NCI-H460 (cell line): ENCODE measurements around the gene MYCN. TPM values are rescaled to one million over a fixed set of nuclear protein-coding genes. Genes with fewer than 3 reads are reported as not detected.

Experiments
- DNase-seq: peaks from one replicate; pipeline ENCODE4 v3.0.0-alpha.2; 2016; ENCODE audit warnings: low read depth; ENCODE audit errors: extremely low read depth
- total RNA-seq: library from RNA; depleted of rRNA; stranded (reverse); fragments of >200 nt; shearing (Covaris generic); gene quantifications from 2 replicates; pipeline ENCODE4 v1.2.3, GENCODE V29; 2014

The MYCN gene
- total RNA-seq, 1 experiment from 2014 or later: 0.12 TPM

DNA sequence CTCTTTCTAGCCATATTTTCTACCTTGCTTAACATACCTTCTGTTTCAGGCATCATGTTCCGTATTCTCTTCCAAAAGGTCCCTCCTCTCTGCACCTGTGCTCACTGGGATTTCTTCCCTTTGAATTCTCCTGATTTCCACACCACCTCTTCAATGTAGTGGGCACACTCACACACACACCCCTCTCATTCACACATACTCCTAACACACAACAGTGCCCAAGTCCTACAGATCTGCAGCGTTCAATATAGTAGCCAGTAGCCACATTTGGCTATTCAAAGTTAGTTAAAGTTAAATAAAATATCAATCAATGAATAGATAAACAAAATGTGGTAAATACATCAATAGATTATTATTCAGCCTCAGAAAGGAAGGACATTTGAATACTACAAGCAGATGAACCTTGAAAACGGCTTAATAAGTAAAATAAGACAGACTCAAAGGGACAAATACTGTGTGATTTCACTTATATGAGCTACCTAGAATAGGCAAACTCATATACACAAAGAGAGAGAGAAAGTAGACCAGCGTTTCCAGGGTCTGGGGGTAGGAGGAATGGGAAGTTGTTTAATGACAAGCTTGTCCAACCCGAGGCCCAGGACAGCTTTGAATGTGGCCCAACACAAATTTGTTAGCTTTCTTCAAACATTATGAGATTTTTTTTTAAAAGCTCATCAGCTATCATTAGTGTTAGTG is 34.4 kb downstream of the MYCN start:
- no peak for DNase-seq

GRCh38 chr2:15975261-15975600 is 34.9 kb downstream of the MYCN start:
- no peak for DNase-seq

DNA sequence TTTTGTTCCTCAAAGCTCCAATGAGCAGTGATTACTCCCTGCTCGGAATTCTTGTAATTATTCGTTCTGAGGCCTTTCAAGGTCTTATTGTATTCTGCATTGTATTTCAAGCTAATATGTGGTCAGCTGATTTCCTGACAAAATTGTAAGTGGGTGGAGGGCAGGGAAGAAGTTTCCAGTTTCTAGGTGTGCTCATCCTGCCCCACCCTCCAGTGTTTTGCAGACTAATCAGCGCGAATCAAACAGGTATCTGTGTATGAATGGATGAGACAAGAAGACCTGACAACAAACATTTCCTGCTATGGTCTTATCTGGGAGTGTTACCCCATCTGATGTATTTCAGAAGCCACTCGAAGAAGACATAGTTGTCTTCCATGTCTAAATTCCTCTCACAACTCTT is 35.3 kb downstream of the MYCN start:
- DNase-seq: no peak

DNA sequence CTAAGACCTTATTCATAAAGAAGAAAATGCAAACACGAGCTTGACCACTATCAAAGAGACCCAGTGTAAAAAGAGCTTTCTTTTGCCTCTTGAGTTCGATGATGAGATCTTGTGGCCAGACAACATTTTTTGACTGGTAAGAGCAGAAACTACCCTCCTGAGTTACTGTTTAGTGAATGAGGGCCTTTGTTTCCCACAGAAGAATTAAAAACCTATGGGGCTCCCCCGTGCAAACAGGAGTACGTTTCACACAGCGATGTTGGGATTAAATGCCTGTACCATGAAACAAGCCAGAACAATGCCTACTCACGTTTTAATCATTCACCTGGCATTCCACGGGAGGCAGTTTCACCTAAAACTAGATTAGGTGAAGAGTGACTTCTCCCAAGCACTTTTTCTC is 36.0 kb downstream of the MYCN start:
- DNase-seq: no peak

DNA sequence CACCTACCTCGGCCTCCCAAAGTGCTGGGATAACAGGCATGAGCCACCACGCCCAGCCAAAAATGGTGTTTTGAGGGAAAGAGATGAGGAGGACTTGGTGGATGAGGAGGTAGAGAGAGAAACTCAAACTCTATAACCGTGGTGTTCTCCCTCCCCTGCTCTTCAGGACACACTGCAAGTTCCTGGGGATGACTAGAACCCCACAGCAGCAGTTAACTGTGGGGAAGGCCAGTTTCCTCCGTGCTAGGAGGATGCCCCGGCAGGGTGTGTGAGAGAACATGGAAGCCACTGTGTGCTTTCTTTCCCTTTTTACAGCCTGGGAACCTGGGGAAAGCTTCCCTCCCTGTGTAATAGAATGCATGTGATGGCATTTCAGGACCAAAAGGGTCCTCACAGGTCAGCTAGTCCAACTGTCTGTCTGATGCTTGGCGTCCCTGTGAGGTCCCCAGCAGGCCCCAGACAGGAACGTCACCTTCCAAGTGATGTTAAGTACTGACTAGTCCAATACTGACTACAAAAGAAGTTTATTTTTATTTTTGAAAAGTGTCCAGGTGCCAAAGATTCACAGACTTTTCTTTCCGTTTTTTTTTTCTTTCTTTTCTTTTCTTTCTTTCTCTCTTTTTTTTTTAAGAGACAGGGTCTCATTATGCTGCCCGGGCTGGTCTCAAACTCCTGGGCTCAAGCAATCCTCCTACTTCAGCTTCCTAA is 38.9 kb downstream of the MYCN start:
- no peak for DNase-seq

DNA sequence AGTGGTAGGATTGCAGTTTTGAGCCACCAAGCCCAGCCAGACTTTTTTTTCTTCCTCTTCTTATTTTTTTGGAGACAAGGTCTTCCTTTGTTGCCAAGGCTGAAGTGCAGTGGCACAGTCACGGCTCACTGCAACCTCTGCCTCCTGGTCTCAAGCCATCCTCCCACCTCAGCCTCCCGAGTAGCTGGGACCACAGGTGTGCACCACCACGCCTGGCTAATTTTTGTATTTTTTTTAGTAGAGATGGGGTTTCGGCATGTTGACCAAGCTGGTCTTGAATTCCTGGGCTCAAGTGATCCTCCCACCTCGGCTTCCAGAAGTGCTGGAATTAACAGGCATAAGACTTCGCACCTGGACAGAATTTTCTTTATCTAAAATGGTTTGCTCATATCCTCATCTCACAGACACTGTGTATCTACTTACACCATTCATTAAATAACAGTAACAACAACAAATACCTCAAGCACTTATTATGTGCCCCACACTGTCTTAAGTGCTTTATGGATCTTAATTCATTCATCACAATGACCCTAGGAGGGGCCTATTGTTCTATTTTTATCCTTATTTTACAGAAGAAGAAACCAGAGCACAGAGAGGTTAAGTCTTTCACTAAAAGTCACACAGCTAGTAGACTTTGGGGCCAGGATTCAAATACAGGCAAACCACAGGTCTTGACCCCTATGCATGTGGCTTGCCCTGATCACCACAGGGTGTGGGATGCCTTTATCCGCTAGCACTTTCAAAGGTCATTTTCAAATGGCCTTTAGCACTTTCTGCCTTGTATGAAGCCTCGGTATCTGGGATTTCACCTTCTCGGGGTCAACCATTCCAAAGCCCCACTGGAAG is 39.6 kb downstream of the MYCN start:
- DNase-seq: no peak

DNA sequence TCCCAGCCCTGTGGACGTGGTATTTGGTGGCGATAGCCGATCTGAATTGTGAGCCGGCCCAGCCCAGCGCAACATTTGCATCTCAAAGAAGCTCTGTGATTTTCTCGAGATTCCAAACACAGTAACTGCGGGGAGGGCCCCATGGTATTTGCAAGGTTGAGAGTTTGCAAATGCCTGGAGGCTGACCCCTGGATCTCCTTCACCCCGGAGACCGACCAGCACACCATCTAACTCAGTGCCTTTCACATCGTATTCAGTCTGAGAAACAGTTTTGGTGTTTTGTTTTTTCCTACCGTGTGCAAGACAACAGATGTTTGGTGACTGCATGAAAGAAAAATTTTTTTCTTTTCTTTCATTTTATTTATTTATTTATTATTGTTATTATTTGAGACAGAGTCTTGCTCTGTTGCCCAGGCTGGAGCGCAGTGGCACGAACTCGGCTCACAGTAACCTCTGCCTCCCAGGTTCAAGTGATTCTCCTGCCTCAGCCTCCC is 40.3 kb downstream of the MYCN start:
- no peak for DNase-seq

DNA sequence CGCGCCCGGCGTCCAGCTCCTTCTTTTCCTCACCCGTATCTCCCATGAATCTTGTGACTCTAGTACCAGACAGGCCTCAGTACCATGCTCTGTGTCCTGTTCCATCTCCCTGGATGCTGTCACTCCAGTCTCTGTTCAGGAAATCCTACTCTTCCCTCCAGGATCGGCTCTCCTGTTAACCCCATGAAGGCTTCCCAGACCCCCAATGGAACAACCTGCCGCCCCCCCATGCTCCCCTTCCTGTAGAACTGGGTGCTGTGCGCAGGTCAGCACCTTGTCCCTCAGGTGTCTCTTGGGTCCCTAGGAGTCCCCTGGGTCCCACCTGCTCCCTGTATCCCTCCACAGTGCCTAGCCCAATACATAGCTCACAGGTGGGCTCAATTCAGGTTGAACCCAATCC is 41.3 kb downstream of the MYCN start:
- no peak for DNase-seq

GRCh38 chr2:15982285-15983044 is 42.1 kb downstream of the MYCN start:
- no peak for DNase-seq

DNA sequence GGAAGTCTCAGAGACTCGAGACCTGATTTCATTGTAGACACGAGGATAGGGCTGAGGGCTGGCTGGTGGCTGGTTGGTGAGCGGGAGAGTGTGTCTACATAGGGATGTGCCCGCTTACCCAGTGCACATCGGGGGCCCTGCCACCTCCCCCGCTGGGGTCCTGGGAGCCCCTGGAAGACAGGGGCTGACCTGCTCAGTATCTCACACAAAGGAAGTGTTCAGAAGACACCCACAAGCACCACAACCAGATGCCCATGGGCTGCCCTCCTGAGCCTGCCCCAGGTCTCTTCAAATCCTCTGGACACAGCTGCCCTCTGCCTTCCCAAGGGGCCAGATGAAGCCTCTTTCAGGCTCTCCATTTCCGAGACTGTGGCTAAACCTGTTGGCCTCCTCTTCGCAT is 43.1 kb downstream of the MYCN start:
- DNase-seq: no peak

GRCh38 chr2:15984368-15985255 is 44.3 kb downstream of the MYCN start:
- DNase-seq: no peak

DNA sequence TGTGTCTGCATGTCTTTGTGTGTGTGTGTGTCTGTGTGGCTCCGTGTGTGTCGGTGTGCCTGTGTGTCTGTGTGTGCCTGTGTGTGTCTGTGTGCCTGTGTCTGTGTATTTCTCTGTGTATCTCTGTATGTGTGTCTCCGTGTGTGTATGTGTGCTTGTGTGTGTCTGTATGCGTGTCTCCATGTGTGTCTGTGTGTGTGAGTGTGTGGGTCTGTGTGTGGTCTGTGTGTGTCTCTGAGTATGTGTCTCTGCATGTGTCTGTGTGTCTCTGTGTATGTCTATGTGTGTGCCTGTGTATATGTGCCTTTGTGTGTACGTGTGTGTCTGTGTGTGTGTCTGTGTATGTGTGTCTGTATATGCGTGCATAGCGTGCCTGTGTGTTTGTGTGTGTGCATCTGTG is 45.2 kb downstream of the MYCN start:
- DNase-seq: no peak

DNA sequence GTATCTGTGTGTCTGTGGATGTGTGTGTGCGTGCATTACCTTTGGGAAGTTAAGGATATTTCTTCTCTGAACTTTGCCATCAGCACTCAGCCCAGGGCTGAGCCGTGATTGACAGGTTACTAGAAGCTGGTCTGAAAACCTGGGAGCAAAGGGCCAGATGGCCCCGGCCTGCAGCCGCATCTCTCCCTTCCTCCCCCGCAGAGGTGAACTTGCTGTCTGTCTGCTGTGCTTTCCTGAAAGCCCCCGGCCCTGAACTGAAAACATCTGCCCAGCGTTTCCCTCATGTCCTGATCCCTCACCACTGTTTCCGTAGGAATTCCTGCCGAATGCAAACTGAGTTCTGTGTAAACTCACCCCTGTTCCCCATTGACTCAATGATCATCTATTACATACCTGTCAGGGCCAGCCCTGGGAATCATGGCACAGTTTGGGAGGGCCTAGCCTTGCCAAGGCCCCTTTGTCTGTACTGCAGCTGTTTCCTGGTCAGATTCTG is 45.8 kb downstream of the MYCN start:
- DNase-seq: no peak

GRCh38 chr2:15986644-15987043 is 46.3 kb downstream of the MYCN start:
- no peak for DNase-seq

DNA sequence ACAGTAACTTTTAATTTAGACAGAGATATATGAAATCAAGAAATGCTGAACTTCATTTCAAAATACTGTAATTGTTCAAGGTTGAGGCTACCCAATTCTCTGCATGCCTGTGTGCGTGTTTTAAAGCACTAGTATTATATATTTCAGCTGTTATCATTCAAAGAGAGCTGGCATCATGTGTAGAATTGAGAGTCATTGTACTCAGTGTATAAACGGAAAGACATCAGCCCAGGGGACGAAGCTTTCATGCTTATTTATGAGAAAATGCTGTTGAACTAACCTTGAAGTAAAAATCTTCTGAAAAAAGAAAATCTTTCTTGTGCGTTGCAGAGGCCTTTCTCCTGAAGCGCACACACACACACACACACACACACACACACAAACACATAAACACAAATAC is 48.4 kb downstream of the MYCN start:
- DNase-seq: no peak

- DNase-seq: no peak
Observed at GRCh38 chr2:15989559-15989958, 49.2 kb downstream of the MYCN start.

DNA sequence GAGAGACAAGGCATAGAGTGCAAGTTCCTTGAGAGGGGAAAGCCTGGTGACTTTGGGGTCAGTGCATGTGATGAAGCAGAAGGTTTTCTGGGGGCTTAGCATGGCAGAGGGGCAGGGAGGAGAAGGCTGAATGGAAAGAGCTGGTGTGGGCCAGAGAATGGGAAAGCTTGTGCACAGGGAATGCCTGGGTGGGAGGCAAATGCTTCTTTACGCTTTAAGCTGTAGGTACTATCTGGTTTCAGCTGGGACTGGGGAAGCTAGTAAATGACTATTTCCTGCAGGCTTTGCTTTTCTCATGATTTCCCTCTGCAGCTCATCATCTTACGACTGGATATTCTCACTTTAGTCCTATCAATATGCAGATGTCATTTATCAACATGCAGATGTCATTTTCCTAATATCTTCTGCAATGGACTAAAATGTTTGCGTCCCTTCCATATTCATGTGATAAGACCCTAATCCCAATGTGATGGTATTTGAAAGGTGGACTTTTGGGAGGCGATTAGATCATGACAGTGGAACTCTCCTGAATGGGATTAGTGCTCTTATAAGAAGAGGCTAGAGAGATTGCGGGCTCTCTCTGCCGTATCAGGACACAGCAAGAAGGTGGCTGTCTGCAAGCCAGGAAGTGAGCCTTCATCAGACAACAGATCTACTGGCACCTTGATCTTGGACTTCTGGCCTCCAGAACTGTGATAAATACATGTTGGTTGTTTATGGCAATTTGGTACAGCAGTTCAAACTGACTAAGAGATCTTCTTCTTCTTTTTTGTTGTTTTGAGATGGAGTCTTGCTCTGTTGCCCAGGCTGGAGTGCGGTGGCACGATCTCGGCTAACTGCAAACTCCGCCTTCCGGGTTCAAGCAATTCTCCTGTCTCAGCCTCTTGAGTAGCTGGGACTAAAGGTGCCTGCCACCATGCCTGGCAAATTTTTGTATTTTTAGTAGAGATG is 50.1 kb downstream of the MYCN start:
- DNase-seq: no peak

- DNase-seq: no peak
Observed at GRCh38 chr2:15991231-15991630, 50.9 kb downstream of the MYCN start.
